ENCODE results near the gene RIOX2. TPM values are rescaled to one million over a fixed set of nuclear protein-coding genes. Genes with fewer than 3 reads are reported as not detected.

RIOX2 gene
- total RNA-seq, 2 donors from 2014 or later: 22.0 to 50.2 TPM

- Mint-ChIP-seq H3K4me1 (ENCODE audit: low read depth in 2 of 2) (no peaks in the 10 kb centered on the region), H3K4me3 (no peak overlapping the region), H3K27me3 (peaks cover 7 to 16% of the 10 kb centered on the region in 2 donors), H3K36me3 (no peaks in the 10 kb centered on the region), H3K9me3 (no peaks in the 10 kb centered on the region), H3K27ac (no peak overlapping the region)
- DNase-seq (ENCODE audit: low spot score) (no peak), ATAC-seq (no peak)
Observed at GRCh38 chr3:97901313-97902248, 70.7 kb downstream of the RIOX2 start.

DNA sequence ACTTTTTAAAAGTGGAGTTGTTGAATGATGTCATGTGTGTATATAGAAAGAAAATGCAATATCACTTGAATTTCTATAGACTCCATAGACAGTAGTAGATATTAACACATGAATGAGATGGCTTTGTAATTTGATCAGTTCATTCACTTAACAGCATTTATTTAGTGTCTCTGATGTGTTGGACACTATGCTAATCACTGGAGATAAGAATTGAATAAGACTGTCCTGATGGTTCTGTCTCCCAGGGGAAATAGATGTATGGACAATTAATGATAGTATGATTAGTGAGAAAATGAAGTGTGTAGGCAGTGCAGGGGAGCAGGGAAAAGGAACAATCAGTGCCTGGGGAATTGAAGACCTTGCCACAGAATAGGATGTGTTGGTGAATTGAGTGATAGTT, 72.9 kb downstream of the RIOX2 start:
- Mint-ChIP-seq H3K4me3 (no peak overlapping the region), H3K4me1 (ENCODE audit: low read depth in 2 of 2) (no peaks in the 10 kb centered on the region), H3K9me3 (no peaks in the 10 kb centered on the region), H3K27ac (no peak overlapping the region), H3K27me3 (peaks cover 7 to 16% of the 10 kb centered on the region in 2 donors), H3K36me3 (no peaks in the 10 kb centered on the region)
- DNase-seq (ENCODE audit: low spot score) (no peak), ATAC-seq (no peak)

DNA sequence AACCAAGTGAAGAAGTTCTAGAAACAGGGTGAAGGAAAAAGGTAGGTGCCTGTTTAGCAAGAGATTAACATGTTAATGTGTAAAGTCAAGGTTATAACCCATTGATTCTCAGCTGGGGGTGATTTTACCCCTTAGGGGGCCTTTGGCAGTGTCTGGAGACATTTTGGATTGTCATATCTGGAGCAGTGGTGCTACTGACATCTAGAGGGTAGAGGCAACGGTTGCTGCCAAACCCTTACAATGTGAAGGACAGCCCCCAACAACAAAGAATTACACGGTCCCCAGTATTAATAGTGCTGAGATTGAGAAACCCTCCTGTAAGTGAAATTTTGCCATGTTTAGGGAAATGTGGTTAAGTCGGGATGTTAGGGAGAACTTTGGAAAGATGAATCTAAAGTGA, 75.7 kb downstream of the RIOX2 start:
- Mint-ChIP-seq H3K27me3 (peaks cover 0 to 5% of the 10 kb centered on the region in 2 donors), H3K4me3 (no peak overlapping the region), H3K27ac (no peak overlapping the region), H3K9me3 (no peaks in the 10 kb centered on the region), H3K36me3 (no peaks in the 10 kb centered on the region), H3K4me1 (ENCODE audit: low read depth in 2 of 2) (no peaks in the 10 kb centered on the region)
- ATAC-seq (no peak), DNase-seq (ENCODE audit: low spot score) (no peak)

- H3K36me3 Mint-ChIP-seq: no peaks in the 10 kb centered on the region
- peaks cover 0 to 5% of the 10 kb centered on the region in 2 donors for H3K27me3 Mint-ChIP-seq
- no peak overlapping the region for H3K27ac Mint-ChIP-seq
- no peak overlapping the region for H3K4me3 Mint-ChIP-seq
- no peaks in the 10 kb centered on the region for H3K9me3 Mint-ChIP-seq
- DNase-seq (ENCODE audit: low spot score): no peak
- H3K4me1 Mint-ChIP-seq (ENCODE audit: low read depth in 2 of 2): no peaks in the 10 kb centered on the region
- no peak for ATAC-seq
Observed at GRCh38 chr3:97896129-97896528, 76.1 kb downstream of the RIOX2 start.

GRCh38 chr3:97895216-97895615, 77.0 kb downstream of the RIOX2 start:
- ATAC-seq (no peak), DNase-seq (ENCODE audit: low spot score) (no peak)
- Mint-ChIP-seq H3K36me3 (no peaks in the 10 kb centered on the region), H3K4me3 (no peak overlapping the region), H3K4me1 (ENCODE audit: low read depth in 2 of 2) (no peaks in the 10 kb centered on the region), H3K27ac (no peak overlapping the region), H3K9me3 (no peaks in the 10 kb centered on the region), H3K27me3 (no peaks in the 10 kb centered on the region)

- H3K27ac Mint-ChIP-seq: no peak overlapping the region
- H3K36me3 Mint-ChIP-seq: no peaks in the 10 kb centered on the region
- ATAC-seq (no peak), DNase-seq (ENCODE audit: low spot score) (no peak)
- H3K4me3 Mint-ChIP-seq: no peak overlapping the region
- no peaks in the 10 kb centered on the region for H3K27me3 Mint-ChIP-seq
- H3K9me3 Mint-ChIP-seq: no peaks in the 10 kb centered on the region
- no peaks in the 10 kb centered on the region for H3K4me1 Mint-ChIP-seq (ENCODE audit: low read depth in 2 of 2)
Observed at GRCh38 chr3:97892852-97893251, 79.4 kb downstream of the RIOX2 start.

Other genes starting within 250 kb of the RIOX2 start
- 10 to 100 TPM in 1 of 2 donors, 1 to 10 TPM in 1; 4.9 to 10.9 TPM for gene ARL6, start 207.7 kb downstream of the RIOX2 start, total RNA-seq
- 1 to 10 TPM; 1.1 TPM for gene CRYBG3, start 150.4 kb downstream of the RIOX2 start, total RNA-seq
- not detected for gene GABRR3, start 62.9 kb upstream of the RIOX2 start, total RNA-seq
- gene OR5AC2, start 114.7 kb upstream of the RIOX2 start, total RNA-seq: not detected
- gene OR5H1, start 158.3 kb upstream of the RIOX2 start, total RNA-seq: not detected
- under 1 TPM in 1 of 2 donors, not detected in 1; 0.07 TPM for gene OR5H14, start 175.0 kb upstream of the RIOX2 start, total RNA-seq
- not detected for gene OR5H15, start 194.3 kb upstream of the RIOX2 start, total RNA-seq

All from natural killer cell treated with Interleukin-12 subunit alpha and Interleukin-12 subunit beta and Interleukin-15 and Interleukin-18, amount 100 ng/mL, for 72 hours (primary cell).